K562 (cell line): ENCODE results near the gene CREB3L2. TPM values are rescaled to one million over a fixed set of nuclear protein-coding genes. Genes with fewer than 3 reads are reported as not detected.
A peak's percentile ranks its signal among the peaks of the same experiment; 100 is the strongest.

ENCODE experiments used
- CCNT2 ChIP-seq: IDR thresholded peaks from 2 replicates; pipeline ENCODE4 v1.6.1; 2011; ENCODE audit warnings: borderline replicate concordance, low read depth, mild to moderate bottlenecking, moderate library complexity, mixed read lengths, low read length; ENCODE audit not compliant: insufficient read length; ENCODE audit errors: extremely low read depth
- FUS ChIP-seq: fragments of 200-400 bp; formaldehyde crosslinking; optimal IDR thresholded peaks from 2 replicates; pipeline ENCODE3; 2017; ENCODE audit warnings: low read depth, low read length
- GABPB2 ChIP-seq: fragments of 250-450 bp; sonication (Bioruptor Pico); conservative IDR thresholded peaks from 2 replicates; pipeline ENCODE4 v1.5.1; 2021; ENCODE audit warnings: mild to moderate bottlenecking
- GTF2F1 ChIP-seq: IDR thresholded peaks from 2 replicates; pipeline ENCODE4 v1.6.1; 2011; ENCODE audit warnings: low read depth, low read length, improper control_type of control experiment
- KHSRP ChIP-seq: fragments of 450-650 bp; IDR thresholded peaks from 2 replicates; pipeline ENCODE4 v1.6.1; 2017
- NFXL1 ChIP-seq: fragments of 450-650 bp; formaldehyde crosslinking; IDR thresholded peaks from 2 replicates; pipeline ENCODE4 v1.4.0; 2021; ENCODE audit warnings: mild to moderate bottlenecking
- PHTF2 ChIP-seq: fragments of 250-450 bp; sonication (Bioruptor Pico); IDR thresholded peaks from 2 replicates; pipeline ENCODE4 v1.5.0; 2021; ENCODE audit warnings: mild to moderate bottlenecking
- SMARCB1 ChIP-seq: IDR thresholded peaks from 2 replicates; pipeline ENCODE4 v1.6.1; 2011; ENCODE audit warnings: improper control_type of control experiment, low read depth; ENCODE audit not compliant: insufficient read length
- SMARCC2 ChIP-seq: fragments of 450-650 bp; IDR thresholded peaks from 2 replicates; pipeline ENCODE4 v1.6.1; 2017; ENCODE audit warnings: antibody characterized with exemption, moderate library complexity, mild to moderate bottlenecking, low read depth
- SUPT5H ChIP-seq: fragments of 450-650 bp; IDR thresholded peaks from 2 replicates; pipeline ENCODE4 v1.6.1; 2016
- TSC22D4 ChIP-seq: fragments of 450-650 bp; IDR thresholded peaks from 2 replicates; pipeline ENCODE4 v1.6.1; 2016; ENCODE audit warnings: missing genetic modification characterization, missing biosample characterization, control low read depth
- TSHZ1 ChIP-seq: fragments of 250-450 bp; sonication (Bioruptor Pico); IDR thresholded peaks from 2 replicates; pipeline ENCODE4 v1.4.0; 2020; ENCODE audit warnings: mild to moderate bottlenecking, moderate library complexity
- ZNF507 ChIP-seq: conservative IDR thresholded peaks from 2 replicates; pipeline ENCODE4 v1.6.1; 2017; ENCODE audit warnings: missing genetic modification characterization, missing compliant biosample characterization
- ZNF589 ChIP-seq: fragments of 200-800 bp; sonication (Bioruptor generic); IDR thresholded peaks from 2 replicates; pipeline ENCODE4 v1.6.1; 2016; ENCODE audit warnings: low read depth, missing genetic modification characterization, missing compliant biosample characterization
- polyA plus RNA-seq, 8 experiments: library from polyadenylated mRNA; depleted of rRNA in 4 of 8; stranded (reverse) in 5 of 8; unstranded in 3 of 8; fragments of >200 nt; fragmentation: Nextera tagmentation in 2 of 8; fragmentation: Illumina TruSeq in 1 of 8; extraction: Ambion mirVana in 2 of 8; extraction: Trizol in 1 of 8; gene quantifications; 2 replicates each; pipeline versions ENCODE4 v1.2.1 to v1.2.3, GENCODE V29; 2011 to 2014; ENCODE audit warnings: inconsistent platforms in 1 of 8, missing spikeins in 1 of 8
- total RNA-seq, 7 experiments: library from RNA; depleted of rRNA in 6 of 7; stranded (reverse); fragments of >200 nt in 6 of 7; fragmentation: Illumina TruSeq in 2 of 7; extraction: Trizol in 2 of 7; gene quantifications; 2 replicates each; pipeline versions ENCODE4 v1.2.1 to v1.2.3, GENCODE V29; 2011 to 2021; ENCODE audit warnings: low replicate concordance in 1 of 7
- TF ChIP-seq, protein P1 (sequence below), 2 experiments: fragments of 450-650 bp in 1 of 2; sonication (generic) in 1 of 2; formaldehyde crosslinking in 1 of 2; IDR thresholded peaks; 2 replicates each; pipeline versions ENCODE4 v1.7.1 to v1.9.0; 2016 to 2022; ENCODE audit warnings: inconsistent platforms in 1 of 2, mild to moderate bottlenecking in 1 of 2, missing genetic modification reagents in 1 of 2
- TF ChIP-seq, protein P2 (sequence below): fragments of 450-650 bp; formaldehyde crosslinking; IDR thresholded peaks from 2 replicates; pipeline ENCODE4 v1.4.0; 2020; ENCODE audit warnings: mild to moderate bottlenecking, moderate library complexity

CREB3L2 gene
- total and polyA plus RNA-seq, 9 of the 15 experiments (the other 6 are each of a cell fraction or from before 2014, with no cell fraction given): 7.1 to 45.6 (median 15.8) TPM

GRCh38 chr7:137992104-137992549 is 9.8 kb downstream of the CREB3L2 start (continued):
- TF ChIP-seq, protein P1, sequence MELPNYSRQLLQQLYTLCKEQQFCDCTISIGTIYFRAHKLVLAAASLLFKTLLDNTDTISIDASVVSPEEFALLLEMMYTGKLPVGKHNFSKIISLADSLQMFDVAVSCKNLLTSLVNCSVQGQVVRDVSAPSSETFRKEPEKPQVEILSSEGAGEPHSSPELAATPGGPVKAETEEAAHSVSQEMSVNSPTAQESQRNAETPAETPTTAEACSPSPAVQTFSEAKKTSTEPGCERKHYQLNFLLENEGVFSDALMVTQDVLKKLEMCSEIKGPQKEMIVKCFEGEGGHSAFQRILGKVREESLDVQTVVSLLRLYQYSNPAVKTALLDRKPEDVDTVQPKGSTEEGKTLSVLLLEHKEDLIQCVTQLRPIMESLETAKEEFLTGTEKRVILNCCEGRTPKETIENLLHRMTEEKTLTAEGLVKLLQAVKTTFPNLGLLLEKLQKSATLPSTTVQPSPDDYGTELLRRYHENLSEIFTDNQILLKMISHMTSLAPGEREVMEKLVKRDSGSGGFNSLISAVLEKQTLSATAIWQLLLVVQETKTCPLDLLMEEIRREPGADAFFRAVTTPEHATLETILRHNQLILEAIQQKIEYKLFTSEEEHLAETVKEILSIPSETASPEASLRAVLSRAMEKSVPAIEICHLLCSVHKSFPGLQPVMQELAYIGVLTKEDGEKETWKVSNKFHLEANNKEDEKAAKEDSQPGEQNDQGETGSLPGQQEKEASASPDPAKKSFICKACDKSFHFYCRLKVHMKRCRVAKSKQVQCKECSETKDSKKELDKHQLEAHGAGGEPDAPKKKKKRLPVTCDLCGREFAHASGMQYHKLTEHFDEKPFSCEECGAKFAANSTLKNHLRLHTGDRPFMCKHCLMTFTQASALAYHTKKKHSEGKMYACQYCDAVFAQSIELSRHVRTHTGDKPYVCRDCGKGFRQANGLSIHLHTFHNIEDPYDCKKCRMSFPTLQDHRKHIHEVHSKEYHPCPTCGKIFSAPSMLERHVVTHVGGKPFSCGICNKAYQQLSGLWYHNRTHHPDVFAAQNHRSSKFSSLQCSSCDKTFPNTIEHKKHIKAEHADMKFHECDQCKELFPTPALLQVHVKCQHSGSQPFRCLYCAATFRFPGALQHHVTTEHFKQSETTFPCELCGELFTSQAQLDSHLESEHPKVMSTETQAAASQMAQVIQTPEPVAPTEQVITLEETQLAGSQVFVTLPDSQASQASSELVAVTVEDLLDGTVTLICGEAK (IDR thresholded peaks at IDR 0.05): peak; percentile 68
- TF ChIP-seq, protein P1 (CRISPR knock-in tag; IDR thresholded peaks at IDR 0.05): no peak
- TF ChIP-seq FUS (no peak), ZNF507 (tag) (no peak), ZNF589 (CRISPR knock-in tag) (no peak), PHTF2 (CRISPR knock-in tag) (no peak), TSHZ1 (CRISPR knock-in tag) (no peak), SUPT5H (no peak), TSC22D4 (tag) (no peak), NFXL1 (CRISPR knock-in tag) (no peak), SMARCC2 (peak; percentile 94), KHSRP (no peak; the same call in 1 of the 2 replicates), SMARCB1 (no peak), GTF2F1 (no peak), GABPB2 (CRISPR knock-in tag) (no peak), CCNT2 (no peak)
- TF ChIP-seq, protein P2, sequence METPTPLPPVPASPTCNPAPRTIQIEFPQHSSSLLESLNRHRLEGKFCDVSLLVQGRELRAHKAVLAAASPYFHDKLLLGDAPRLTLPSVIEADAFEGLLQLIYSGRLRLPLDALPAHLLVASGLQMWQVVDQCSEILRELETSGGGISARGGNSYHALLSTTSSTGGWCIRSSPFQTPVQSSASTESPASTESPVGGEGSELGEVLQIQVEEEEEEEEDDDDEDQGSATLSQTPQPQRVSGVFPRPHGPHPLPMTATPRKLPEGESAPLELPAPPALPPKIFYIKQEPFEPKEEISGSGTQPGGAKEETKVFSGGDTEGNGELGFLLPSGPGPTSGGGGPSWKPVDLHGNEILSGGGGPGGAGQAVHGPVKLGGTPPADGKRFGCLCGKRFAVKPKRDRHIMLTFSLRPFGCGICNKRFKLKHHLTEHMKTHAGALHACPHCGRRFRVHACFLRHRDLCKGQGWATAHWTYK (CRISPR knock-in tag): no peak; the same call in 1 of the 2 replicates
